Endothelial cell of umbilical vein (primary cell): ENCODE data around the gene VSIG10L2. TPM values are rescaled to one million over a fixed set of nuclear protein-coding genes. Genes with fewer than 3 reads are reported as not detected.

Experiments
- BruUV-seq: library from RNA; stranded (reverse); fragments of 400-500 nt; replicated peaks from 2 replicates; lab custom pipeline; 2021; lab: Mats Ljungman, UMichigan
- CTCF ChIA-PET: fragments of 300-600, 350-600 bp; sonication (Branson Sonifier 250); formaldehyde crosslinking; loops from one replicate; lab custom pipeline; 2021; ENCODE audit warnings: antibody characterized with exemption, inconsistent platforms; lab: Charles Lee
- POLR2A ChIA-PET: fragments of 300-600, 350-600 bp; sonication (Branson Sonifier 250); formaldehyde crosslinking; loops from one replicate; lab custom pipeline; 2021; ENCODE audit warnings: antibody characterized with exemption, inconsistent platforms; lab: Charles Lee
- DNase-seq: peaks from one replicate; pipeline ENCODE4 v3.0.0-alpha.2; 2011; ENCODE audit warnings: low read depth, low spot score
- FAIRE-seq: peaks from 2 replicates; lab custom pipeline; 2011; peaks lifted over from hg19 to GRCh38; lab: Jason Lieb, UNC
- H2AFZ ChIP-seq: 2 replicates; pipeline ENCODE4 v1.6.0; 2012; ENCODE audit warnings: low read depth, low read length, control low read depth, inconsistent platforms
- H3K27ac ChIP-seq: 2 replicates; pipeline ENCODE4 v1.5.1; 2011; ENCODE audit warnings: low read depth, mild to moderate bottlenecking, control low read depth, low read length, moderate library complexity; ENCODE audit not compliant: insufficient read depth
- H3K27me3 ChIP-seq, 2 experiments: 2 replicates each; pipeline versions ENCODE4 v1.6.0 to v1.6.1; 2011; ENCODE audit warnings: low read length in 2 of 2, mixed read lengths in 1 of 2; ENCODE audit not compliant: control insufficient read depth in 2 of 2, insufficient read depth in 2 of 2
- H3K36me3 ChIP-seq, 2 experiments: 2 replicates in 1 of 2; 3 replicates in 1 of 2; pipeline ENCODE4 v1.5.1; 2011; ENCODE audit warnings: low read length in 2 of 2, mild to moderate bottlenecking in 1 of 2, moderate library complexity in 1 of 2; ENCODE audit not compliant: control insufficient read depth in 2 of 2, insufficient read depth in 2 of 2; ENCODE audit errors: extremely low read depth in 1 of 2
- H3K4me1 ChIP-seq: 3 replicates; pipeline ENCODE4 v1.5.1; 2011; ENCODE audit warnings: mild to moderate bottlenecking, low read length; ENCODE audit not compliant: control insufficient read depth, insufficient read depth; ENCODE audit errors: extremely low read depth
- H3K4me2 ChIP-seq: 2 replicates; pipeline ENCODE4 v1.6.1; 2011; ENCODE audit warnings: low read length, control low read depth, mixed read lengths; ENCODE audit not compliant: insufficient read depth
- H3K4me3 ChIP-seq, 3 experiments: fragments of 200-600 bp in 1 of 3; sonication (generic), shearing (Covaris generic) in 1 of 3; replicated peaks in 1 of 3; 2 replicates each; pipeline ENCODE4 v1.5.1; 2011 to 2016; ENCODE audit warnings: control low read depth in 3 of 3, low read length in 3 of 3, mild to moderate bottlenecking in 2 of 3, inconsistent platforms in 1 of 3, low read depth in 1 of 3, moderate library complexity in 1 of 3; ENCODE audit not compliant: insufficient read depth in 1 of 3
- H3K79me2 ChIP-seq: 2 replicates; pipeline ENCODE4 v1.6.0; 2012; ENCODE audit warnings: low read length, inconsistent platforms; ENCODE audit not compliant: control insufficient read depth, insufficient read depth
- H3K9ac ChIP-seq: replicated peaks from 2 replicates; pipeline ENCODE3; 2011; ENCODE audit warnings: low read length, control low read depth; ENCODE audit not compliant: insufficient read depth; ENCODE audit errors: extremely low read depth
- H3K9me1 ChIP-seq: replicated peaks from 3 replicates; pipeline ENCODE4 v1.6.0; 2011; ENCODE audit warnings: mild to moderate bottlenecking, low read length; ENCODE audit not compliant: control insufficient read depth, insufficient read depth; ENCODE audit errors: extremely low read depth
- H3K9me3 ChIP-seq: replicated peaks from 2 replicates; pipeline ENCODE4 v1.5.1; 2012; ENCODE audit warnings: low read length, inconsistent platforms; ENCODE audit not compliant: control insufficient read depth, insufficient read depth
- H4K20me1 ChIP-seq: replicated peaks from 2 replicates; pipeline ENCODE3; 2011; ENCODE audit warnings: mild to moderate bottlenecking, low read length; ENCODE audit not compliant: control insufficient read depth, insufficient read depth; ENCODE audit errors: extremely low read depth
- EZH2 ChIP-seq: IDR thresholded peaks from 2 replicates; pipeline ENCODE4 v1.6.1; 2012; ENCODE audit warnings: borderline replicate concordance, low read depth, mild to moderate bottlenecking, moderate library complexity, low read length, inconsistent platforms; ENCODE audit not compliant: severe bottlenecking
- FOS ChIP-seq: IDR thresholded peaks from 2 replicates; pipeline ENCODE4 v1.6.1; 2011; ENCODE audit warnings: mild to moderate bottlenecking, low read length, moderate library complexity, borderline replicate concordance; ENCODE audit not compliant: insufficient read depth
- GATA2 ChIP-seq: IDR thresholded peaks from 2 replicates; pipeline ENCODE4 v1.7.0; 2011; ENCODE audit warnings: low read depth, mild to moderate bottlenecking, moderate library complexity, mixed read lengths, low read length; ENCODE audit not compliant: insufficient read length, insufficient read depth
- JUN ChIP-seq: IDR thresholded peaks from 2 replicates; pipeline ENCODE4 v1.6.1; 2011; ENCODE audit warnings: borderline replicate concordance, low read depth; ENCODE audit not compliant: insufficient read length, insufficient read depth
- MAX ChIP-seq: IDR thresholded peaks from 2 replicates; pipeline ENCODE4 v1.6.1; 2011; ENCODE audit not compliant: insufficient read depth, insufficient read length
- MYC ChIP-seq: IDR thresholded peaks from one replicate; pipeline ENCODE4 v1.6.1; 2011; ENCODE audit warnings: mild to moderate bottlenecking, low read depth, low read length
- POLR2A ChIP-seq: IDR thresholded peaks from 2 replicates; pipeline ENCODE4 v1.6.1; 2012; ENCODE audit warnings: low read depth, mild to moderate bottlenecking, control low read depth, low read length
- POLR2AphosphoS5 ChIP-seq: IDR thresholded peaks from 2 replicates; pipeline ENCODE4 v1.6.1; 2012; ENCODE audit warnings: low read depth, mild to moderate bottlenecking, control low read depth, low read length, moderate library complexity; ENCODE audit not compliant: insufficient read depth
- dilution Hi-C: fragments of 300-500 bp; cut with MboI; formaldehyde crosslinking; loops from one replicate; pipeline ENCODE4 v1.15.0; 2019; ENCODE audit warnings: low sequenced_read_pairs; ENCODE audit not compliant: extremely low pct_ligation_motif_present
- intact Hi-C: fragments of 100-400 bp; cut with micrococcal nuclease; formaldehyde crosslinking; loops from one replicate; pipeline ENCODE4 v1.10.0; 2022
- polyA plus RNA-seq, 4 experiments: library from polyadenylated mRNA; depleted of rRNA in 3 of 4; stranded (reverse) in 3 of 4; unstranded in 1 of 4; fragments of >200 nt; gene quantifications; 2 replicates each; pipeline versions ENCODE4 v1.2.1 to v1.2.3, GENCODE V29; 2011 to 2012; ENCODE audit warnings: missing spikeins in 1 of 4
- total RNA-seq: library from RNA; stranded (reverse); gene quantifications from 2 replicates; pipeline ENCODE4 v1.2.3, GENCODE V29; 2021
- TF ChIP-seq, protein P1 (sequence below), 2 donors: IDR thresholded peaks; 1 replicate in 1 of 2; 2 replicates in 1 of 2; pipeline ENCODE4 v1.5.1; 2011; ENCODE audit warnings: low read length in 2 of 2, mild to moderate bottlenecking in 2 of 2, moderate library complexity in 2 of 2, control low read depth in 1 of 2, inconsistent platforms in 1 of 2, low read depth in 1 of 2; ENCODE audit not compliant: insufficient read depth in 1 of 2; ENCODE audit errors: extremely low read depth in 1 of 2

VSIG10L2 gene
- total and polyA plus RNA-seq, 2 donors (not counting 3 experiments of a cell fraction or from before 2014, with no cell fraction given): not detected

GRCh38 chr11:125957618-125958332, 11.9 kb downstream of the VSIG10L2 start:
- CTCF ChIA-PET: no interaction called here
- H3K4me2 ChIP-seq: no peak overlapping the region
- FAIRE-seq (no peak), DNase-seq (no peak)
- intact Hi-C loops (no loop called here), dilution Hi-C loops (no loop called here)
- H3K9me3 ChIP-seq: no peaks in the 10 kb centered on the region
- H3K79me2 ChIP-seq: no peaks in the 10 kb centered on the region
- no peaks in the 10 kb centered on the region for H3K27me3 ChIP-seq
- H3K9ac ChIP-seq: no peak overlapping the region
- POLR2A ChIA-PET: no interaction called here
- no peaks in the 10 kb centered on the region for H3K4me1 ChIP-seq
- H3K36me3 ChIP-seq: no peaks in the 10 kb centered on the region
- no TSS peak for BruUV-seq
- TF ChIP-seq FOS (no peak), POLR2A (no peak), EZH2 (no peak), JUN (no peak), GATA2 (no peak), POLR2AphosphoS5 (no peak), MAX (no peak), MYC (no peak)
- TF ChIP-seq, protein P1, sequence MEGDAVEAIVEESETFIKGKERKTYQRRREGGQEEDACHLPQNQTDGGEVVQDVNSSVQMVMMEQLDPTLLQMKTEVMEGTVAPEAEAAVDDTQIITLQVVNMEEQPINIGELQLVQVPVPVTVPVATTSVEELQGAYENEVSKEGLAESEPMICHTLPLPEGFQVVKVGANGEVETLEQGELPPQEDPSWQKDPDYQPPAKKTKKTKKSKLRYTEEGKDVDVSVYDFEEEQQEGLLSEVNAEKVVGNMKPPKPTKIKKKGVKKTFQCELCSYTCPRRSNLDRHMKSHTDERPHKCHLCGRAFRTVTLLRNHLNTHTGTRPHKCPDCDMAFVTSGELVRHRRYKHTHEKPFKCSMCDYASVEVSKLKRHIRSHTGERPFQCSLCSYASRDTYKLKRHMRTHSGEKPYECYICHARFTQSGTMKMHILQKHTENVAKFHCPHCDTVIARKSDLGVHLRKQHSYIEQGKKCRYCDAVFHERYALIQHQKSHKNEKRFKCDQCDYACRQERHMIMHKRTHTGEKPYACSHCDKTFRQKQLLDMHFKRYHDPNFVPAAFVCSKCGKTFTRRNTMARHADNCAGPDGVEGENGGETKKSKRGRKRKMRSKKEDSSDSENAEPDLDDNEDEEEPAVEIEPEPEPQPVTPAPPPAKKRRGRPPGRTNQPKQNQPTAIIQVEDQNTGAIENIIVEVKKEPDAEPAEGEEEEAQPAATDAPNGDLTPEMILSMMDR (IDR thresholded peaks at IDR 0.05; ENCODE audit: extremely low read depth in 1 of 2, insufficient read depth in 1 of 2, low read depth in 1 of 2, low read length in 2 of 2): no peak
- no peak overlapping the region for H3K27ac ChIP-seq
- H3K9me1 ChIP-seq: no peaks in the 10 kb centered on the region
- no peak overlapping the region for H3K4me3 ChIP-seq
- H2AFZ ChIP-seq: no peak overlapping the region
- no peaks in the 10 kb centered on the region for H4K20me1 ChIP-seq
